ENCODE data around the gene SLC7A14.

DNA sequence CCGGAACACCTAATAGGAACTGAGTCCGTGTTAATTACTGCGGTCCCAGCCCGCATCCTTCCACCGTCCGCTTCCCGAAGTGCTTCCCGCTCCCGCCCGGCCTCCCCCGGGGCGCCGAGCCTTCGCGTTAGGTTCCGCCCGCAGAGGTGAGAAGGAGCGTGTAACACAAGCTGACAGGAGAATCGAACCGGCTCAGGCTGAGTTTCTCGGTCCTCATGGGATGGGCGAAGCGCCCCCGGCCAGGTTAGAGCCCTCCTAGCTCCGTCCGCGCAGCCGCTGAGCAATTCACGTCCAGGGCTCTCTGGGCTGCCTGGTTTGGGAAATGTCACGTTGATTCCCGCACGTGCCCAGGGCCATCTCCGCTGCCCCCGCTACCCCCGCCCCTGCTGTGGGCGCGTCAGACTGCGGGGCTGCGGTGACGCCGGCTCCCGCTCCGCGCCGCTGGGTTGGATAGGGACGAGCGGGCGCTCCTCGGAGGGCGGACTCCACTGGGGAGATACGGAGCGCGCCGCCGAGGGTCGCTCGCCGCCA is 166.3 kb downstream of the SLC7A14 start:
- no peak for TF ChIP-seq EZH2phosphoT487 (IDR thresholded peaks at IDR 0.05; ENCODE audit: borderline replicate concordance)
- TF ChIP-seq, protein P1, sequence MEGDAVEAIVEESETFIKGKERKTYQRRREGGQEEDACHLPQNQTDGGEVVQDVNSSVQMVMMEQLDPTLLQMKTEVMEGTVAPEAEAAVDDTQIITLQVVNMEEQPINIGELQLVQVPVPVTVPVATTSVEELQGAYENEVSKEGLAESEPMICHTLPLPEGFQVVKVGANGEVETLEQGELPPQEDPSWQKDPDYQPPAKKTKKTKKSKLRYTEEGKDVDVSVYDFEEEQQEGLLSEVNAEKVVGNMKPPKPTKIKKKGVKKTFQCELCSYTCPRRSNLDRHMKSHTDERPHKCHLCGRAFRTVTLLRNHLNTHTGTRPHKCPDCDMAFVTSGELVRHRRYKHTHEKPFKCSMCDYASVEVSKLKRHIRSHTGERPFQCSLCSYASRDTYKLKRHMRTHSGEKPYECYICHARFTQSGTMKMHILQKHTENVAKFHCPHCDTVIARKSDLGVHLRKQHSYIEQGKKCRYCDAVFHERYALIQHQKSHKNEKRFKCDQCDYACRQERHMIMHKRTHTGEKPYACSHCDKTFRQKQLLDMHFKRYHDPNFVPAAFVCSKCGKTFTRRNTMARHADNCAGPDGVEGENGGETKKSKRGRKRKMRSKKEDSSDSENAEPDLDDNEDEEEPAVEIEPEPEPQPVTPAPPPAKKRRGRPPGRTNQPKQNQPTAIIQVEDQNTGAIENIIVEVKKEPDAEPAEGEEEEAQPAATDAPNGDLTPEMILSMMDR (conservative IDR thresholded peaks at IDR 0.05; ENCODE audit: low read length), result no peak
